GM23248 (cell line): ENCODE results near the gene CCL4.

Source experiments
- EZH2 ChIP-seq: fragments of 200-600 bp; sonication (generic); IDR thresholded peaks from 2 replicates; pipeline ENCODE4 v1.6.1; 2018; ENCODE audit warnings: antibody characterized with exemption, mild to moderate bottlenecking; ENCODE audit not compliant: insufficient read depth, poor library complexity, severe bottlenecking
- EZH2phosphoT487 ChIP-seq: fragments of 200-600 bp; sonication (generic); IDR thresholded peaks from 2 replicates; pipeline ENCODE4 v1.6.1; 2018; ENCODE audit warnings: antibody characterized with exemption, moderate library complexity, mild to moderate bottlenecking, low read depth; ENCODE audit not compliant: insufficient read depth

GRCh38 chr17:36131421-36131820, 27.8 kb downstream of the CCL4 start:
- TF ChIP-seq EZH2, result no peak
- no peak for TF ChIP-seq EZH2phosphoT487
